Loucy (cell line): ENCODE data around the gene ASTL.

Experiments
- H2AFZ ChIP-seq: fragments of 200-600 bp; sonication (generic); 2 replicates; pipeline ENCODE4 v1.6.0; 2016; ENCODE audit warnings: antibody characterized with exemption, mild to moderate bottlenecking, low read length, moderate library complexity
- H3F3A ChIP-seq: fragments of 200-600 bp; 2 replicates; pipeline ENCODE4 v1.6.0; 2016; ENCODE audit warnings: antibody characterized with exemption, low read depth, mild to moderate bottlenecking
- H3K27me3 ChIP-seq: fragments of 200-600 bp; sonication (generic); 2 replicates; pipeline ENCODE4 v1.6.1; 2014; ENCODE audit warnings: low read length, mild to moderate bottlenecking; ENCODE audit not compliant: insufficient read depth, poor library complexity, severe bottlenecking
- H3K36me3 ChIP-seq: fragments of 200-600 bp; sonication (generic); 2 replicates; pipeline ENCODE4 v1.6.1; 2016; ENCODE audit warnings: low read length; ENCODE audit not compliant: insufficient read depth
- H3K4me1 ChIP-seq: fragments of 200-600 bp; sonication (generic); 2 replicates; pipeline ENCODE4 v1.5.1; 2014; ENCODE audit warnings: low read length, mild to moderate bottlenecking; ENCODE audit not compliant: insufficient read depth, poor library complexity, severe bottlenecking
- H3K4me2 ChIP-seq: fragments of 200-600 bp; sonication (generic); 2 replicates; pipeline ENCODE4 v1.6.0; 2014; ENCODE audit warnings: antibody characterized with exemption, low read length, low read depth, mild to moderate bottlenecking; ENCODE audit not compliant: poor library complexity, severe bottlenecking
- H3K4me3 ChIP-seq: fragments of 200-600 bp; sonication (generic); 2 replicates; pipeline ENCODE4 v1.5.1; 2014; ENCODE audit warnings: low read length, mild to moderate bottlenecking, mixed read lengths; ENCODE audit not compliant: poor library complexity, severe bottlenecking
- H3K79me2 ChIP-seq: fragments of 200-600 bp; sonication (generic); 2 replicates; pipeline ENCODE4 v1.6.1; 2014; ENCODE audit warnings: low read length; ENCODE audit not compliant: insufficient read depth
- H3K9ac ChIP-seq: fragments of 200-600 bp; sonication (generic); 2 replicates; pipeline ENCODE4 v1.6.0; 2014; ENCODE audit warnings: mild to moderate bottlenecking, low read depth, low read length, moderate library complexity; ENCODE audit not compliant: poor library complexity, severe bottlenecking
- H3K9me2 ChIP-seq: fragments of 200-600 bp; sonication (generic); replicated peaks from 2 replicates; pipeline ENCODE4 v1.6.1; 2016; ENCODE audit warnings: low read depth, low read length, mixed read lengths
- H3K9me3 ChIP-seq: fragments of 200-600 bp; sonication (generic); 2 replicates; pipeline ENCODE4 v1.6.1; 2014; ENCODE audit warnings: mild to moderate bottlenecking, antibody characterized with exemption, low read length, low read depth; ENCODE audit not compliant: insufficient read depth
- H4K20me1 ChIP-seq: fragments of 200-600 bp; sonication (generic); 2 replicates; pipeline ENCODE4 v1.6.0; 2014; ENCODE audit warnings: antibody characterized with exemption, low read length, mild to moderate bottlenecking; ENCODE audit not compliant: insufficient read depth, poor library complexity, severe bottlenecking
- EZH2phosphoT487 ChIP-seq: fragments of 200-600 bp; IDR thresholded peaks from 2 replicates; pipeline ENCODE4 v1.6.1; 2018; ENCODE audit warnings: antibody characterized with exemption, mild to moderate bottlenecking, moderate library complexity, borderline replicate concordance
- TF ChIP-seq, protein P1 (sequence below): fragments of 200-600 bp; sonication (generic); conservative IDR thresholded peaks from 2 replicates; pipeline ENCODE4 v1.5.1; 2014; ENCODE audit warnings: mild to moderate bottlenecking, antibody characterized with exemption, low read length

ASTL gene

DNA sequence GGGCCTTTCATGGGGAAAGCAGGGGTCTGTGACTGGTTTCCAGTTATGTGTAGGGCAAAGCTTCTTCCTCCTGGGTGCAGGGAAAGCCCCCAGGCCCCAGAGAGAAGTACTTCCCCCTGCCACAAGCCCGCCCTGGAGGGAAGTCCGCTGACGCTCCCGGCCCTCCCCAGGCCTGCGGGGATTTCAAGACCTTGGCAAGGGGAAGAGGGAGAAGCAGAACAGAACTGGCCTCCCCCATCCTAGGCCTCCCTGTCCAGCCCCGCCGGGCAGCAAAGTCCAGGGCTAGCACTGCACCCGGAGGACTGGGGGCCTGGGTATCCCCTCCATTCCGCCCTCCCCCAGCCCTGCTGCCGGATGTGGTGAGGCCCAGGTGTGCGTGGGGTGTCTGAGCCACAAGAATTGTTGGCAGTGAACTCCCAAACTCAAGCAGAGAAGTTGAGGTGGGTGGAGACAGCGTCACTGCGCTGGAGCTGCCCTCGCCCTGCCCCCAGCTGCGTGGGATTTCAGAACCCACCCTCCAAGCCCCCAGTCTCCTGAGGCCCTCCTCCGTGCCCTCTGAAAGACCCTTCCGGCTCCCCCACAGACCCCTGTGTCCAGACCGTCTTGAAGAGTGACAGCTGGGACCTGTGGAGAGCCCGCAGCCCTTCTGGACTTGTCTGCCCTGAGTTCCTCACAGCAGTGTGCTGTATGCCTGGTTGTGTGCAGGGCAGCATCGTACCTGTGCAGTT lies 8.0 kb upstream of the ASTL start:
- Histone ChIP-seq H3K9me3 (no peaks in the 10 kb centered on the region), H3K27me3 (no peaks in the 10 kb centered on the region), H3K4me1 (peaks cover 58% of the 10 kb centered on the region), H3K36me3 (no peaks in the 10 kb centered on the region), H3K9ac (peak overlapping the region; percentile 94), H3K4me2 (peak overlapping the region; percentile 85), H3F3A (no peaks in the 10 kb centered on the region), H4K20me1 (peaks cover 17% of the 10 kb centered on the region), H3K79me2 (peaks cover 31% of the 10 kb centered on the region), H2AFZ (no peak overlapping the region), H3K9me2 (no peaks in the 10 kb centered on the region), H3K4me3 (peak overlapping the region; percentile 99)
- TF ChIP-seq EZH2phosphoT487 = no peak
- TF ChIP-seq, protein P1, sequence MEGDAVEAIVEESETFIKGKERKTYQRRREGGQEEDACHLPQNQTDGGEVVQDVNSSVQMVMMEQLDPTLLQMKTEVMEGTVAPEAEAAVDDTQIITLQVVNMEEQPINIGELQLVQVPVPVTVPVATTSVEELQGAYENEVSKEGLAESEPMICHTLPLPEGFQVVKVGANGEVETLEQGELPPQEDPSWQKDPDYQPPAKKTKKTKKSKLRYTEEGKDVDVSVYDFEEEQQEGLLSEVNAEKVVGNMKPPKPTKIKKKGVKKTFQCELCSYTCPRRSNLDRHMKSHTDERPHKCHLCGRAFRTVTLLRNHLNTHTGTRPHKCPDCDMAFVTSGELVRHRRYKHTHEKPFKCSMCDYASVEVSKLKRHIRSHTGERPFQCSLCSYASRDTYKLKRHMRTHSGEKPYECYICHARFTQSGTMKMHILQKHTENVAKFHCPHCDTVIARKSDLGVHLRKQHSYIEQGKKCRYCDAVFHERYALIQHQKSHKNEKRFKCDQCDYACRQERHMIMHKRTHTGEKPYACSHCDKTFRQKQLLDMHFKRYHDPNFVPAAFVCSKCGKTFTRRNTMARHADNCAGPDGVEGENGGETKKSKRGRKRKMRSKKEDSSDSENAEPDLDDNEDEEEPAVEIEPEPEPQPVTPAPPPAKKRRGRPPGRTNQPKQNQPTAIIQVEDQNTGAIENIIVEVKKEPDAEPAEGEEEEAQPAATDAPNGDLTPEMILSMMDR = no peak

DNA sequence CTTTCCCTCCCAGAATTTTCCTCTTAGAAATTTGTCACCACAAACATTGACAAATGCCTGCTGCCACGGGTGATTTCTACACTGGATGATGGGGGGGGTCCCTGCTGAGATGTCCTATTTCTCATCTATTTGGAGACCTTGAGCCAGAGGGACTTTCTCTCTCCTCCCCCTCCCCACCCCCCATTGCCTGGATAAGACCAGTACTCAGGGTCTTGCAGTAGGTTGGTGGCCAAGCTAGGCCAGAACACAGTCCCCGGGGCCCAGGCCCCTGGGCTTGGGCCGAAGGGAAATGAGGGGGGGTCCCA lies 7.5 kb upstream of the ASTL start:
- H3K9ac ChIP-seq = peak overlapping the region; percentile 94
- H3K36me3 ChIP-seq = no peaks in the 10 kb centered on the region
- H3K4me3 ChIP-seq = peak overlapping the region; percentile 99

GRCh38 chr2:96145036-96145847 lies 6.9 kb upstream of the ASTL start, which contains the start of gene DUSP2:
DUSP2 (minus strand) TSS chr2:96145440; CDS start chr2:96145354, 86 bp downstream.
- H2AFZ ChIP-seq = peak within 1 kb of the TSS; percentile 64; the same call in 1 of the 2 replicates
- H3K9me3 ChIP-seq = no peaks in the 10 kb centered on the region
- TF ChIP-seq, protein P1 = no peak
- TF ChIP-seq EZH2phosphoT487 = no peak
- peak within 1 kb of the TSS; percentile 94 for H3K9ac ChIP-seq
- no peaks in the 10 kb centered on the region for H3K9me2 ChIP-seq
- H3K36me3 ChIP-seq = no peaks in the 10 kb centered on the region
- H3F3A ChIP-seq = no peaks in the 10 kb centered on the region
- peaks cover 31% of the 10 kb centered on the region for H3K79me2 ChIP-seq
- no peaks in the 10 kb centered on the region for H3K27me3 ChIP-seq
- peaks cover 54% of the 10 kb centered on the region for H3K4me1 ChIP-seq
- H3K4me2 ChIP-seq = peak within 1 kb of the TSS; percentile 85
- H4K20me1 ChIP-seq = peaks cover 17% of the 10 kb centered on the region
- peak within 1 kb of the TSS; percentile 99 for H3K4me3 ChIP-seq

More for the DNA sequence above, 7.5 kb upstream of the ASTL start:
- Histone ChIP-seq H3K4me1 (peaks cover 54% of the 10 kb centered on the region), H4K20me1 (peaks cover 17% of the 10 kb centered on the region), H3K9me2 (no peaks in the 10 kb centered on the region), H3K79me2 (peaks cover 31% of the 10 kb centered on the region), H3K27me3 (no peaks in the 10 kb centered on the region), H3K4me2 (peak overlapping the region; percentile 85), H3F3A (no peaks in the 10 kb centered on the region), H2AFZ (no peak overlapping the region), H3K9me3 (no peaks in the 10 kb centered on the region)
- TF ChIP-seq EZH2phosphoT487 = no peak
- TF ChIP-seq, protein P1 = no peak
